T-helper 2 cell treated with Interferon-gamma antibody and Interleukin-4, amounts not matched to agents 100 ng/mL and 5 ng/mL, for 36 hours (primary cell): ENCODE results near the gene PCNP. TPM values are rescaled to one million over a fixed set of nuclear protein-coding genes. Genes with fewer than 3 reads are reported as not detected.
"Not testable (repeated sequence)": the region's sequence is repeated elsewhere in the genome, so short reads cannot be mapped to it uniquely, and the experiment has no call there.

Source experiments
- intact Hi-C: fragments of 100-400 bp; cut with micrococcal nuclease; formaldehyde crosslinking; loops from one replicate; pipeline ENCODE4 v1.15.1; 2023
- total RNA-seq: library from RNA; stranded (reverse); gene quantifications from 2 replicates; pipeline ENCODE4 v1.2.3, GENCODE V29; 2022

The PCNP gene
- total RNA-seq, 1 donor from 2014 or later: 159 TPM

DNA sequence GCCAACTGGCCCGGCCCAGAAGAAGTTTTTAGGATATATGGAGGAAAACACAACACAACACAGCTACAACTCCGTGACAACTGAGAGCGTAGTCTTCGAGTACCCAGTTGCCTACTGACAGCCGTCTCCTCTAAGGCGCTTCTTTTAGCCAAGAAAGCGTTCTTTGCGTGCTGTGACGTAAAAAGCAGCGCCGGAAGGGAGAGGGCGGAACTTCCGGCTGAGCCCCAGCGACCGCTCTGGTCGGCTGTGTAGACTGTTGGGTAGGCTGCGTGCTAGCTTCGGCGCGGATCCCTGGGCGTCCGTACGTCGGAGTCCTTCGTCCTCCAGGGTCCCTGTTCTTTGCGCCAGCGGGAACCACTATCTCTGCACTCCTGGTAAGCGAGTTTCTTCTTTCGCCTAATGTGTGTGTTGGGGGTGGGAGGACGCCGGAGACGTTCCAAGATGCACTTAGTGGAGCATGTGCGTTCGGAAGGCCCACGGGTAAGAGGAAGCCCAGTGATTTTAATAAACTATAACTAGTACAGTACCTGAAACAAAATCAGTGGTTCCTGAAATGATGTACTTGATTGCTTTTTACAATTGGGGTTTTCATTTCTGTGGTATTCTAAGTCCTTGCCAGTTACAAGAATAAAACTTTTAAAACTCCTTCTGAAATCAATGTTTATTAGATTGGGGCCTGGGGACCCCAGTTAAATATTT is 12.2 kb upstream of the PCNP start, which contains the start of gene TRMT10C:
Gene TRMT10C, plus strand, starts transcription at position 239 of the 699 bp plus-strand sequence. CDS start 2,914 bp downstream, outside the sequence.
- intact Hi-C loops: loop anchor here (1.0 kb wide), 6 partner anchors 12 to 163 kb away; partner anchors contain the start of genes CEP97, SENP7 and ZBTB11

DNA sequence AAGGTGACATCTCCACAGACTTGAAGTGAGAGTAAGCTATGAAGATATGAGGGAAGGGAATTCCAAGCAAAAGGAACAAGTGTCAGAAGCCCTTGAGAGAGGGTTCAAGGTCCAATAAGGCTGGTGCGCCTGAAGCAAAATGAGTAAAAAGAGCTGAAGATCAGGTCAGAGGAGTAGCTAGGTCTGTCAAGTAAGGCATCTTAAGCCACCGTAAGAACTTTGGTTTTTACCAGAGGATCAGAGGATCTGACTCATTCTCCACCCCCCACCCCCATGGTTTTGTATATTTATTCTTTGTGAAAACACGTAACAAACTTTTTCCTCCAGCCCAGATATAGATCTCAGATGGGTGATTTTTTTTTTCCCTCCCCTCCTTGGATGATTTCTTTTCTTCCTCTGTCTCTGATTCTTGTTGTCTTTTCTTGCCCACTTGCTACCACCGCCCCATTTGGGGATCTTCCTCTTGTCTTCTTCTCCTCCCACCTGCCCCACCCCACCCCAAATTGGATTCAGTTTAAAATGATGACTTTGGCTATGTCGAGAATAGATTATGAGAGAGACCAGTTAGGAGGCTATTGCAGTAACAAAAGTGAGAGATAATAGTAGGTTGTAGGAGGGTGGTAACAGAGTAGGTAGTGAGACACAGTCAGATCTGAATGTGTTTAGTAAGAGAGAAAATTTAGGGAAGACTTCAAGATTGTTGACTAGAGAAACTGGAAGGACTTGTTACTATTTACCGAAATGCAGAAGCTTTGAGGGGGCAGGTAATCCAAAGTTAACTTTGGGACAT is 6.3 kb upstream of the PCNP start:
- intact Hi-C loops: no loop called here

DNA sequence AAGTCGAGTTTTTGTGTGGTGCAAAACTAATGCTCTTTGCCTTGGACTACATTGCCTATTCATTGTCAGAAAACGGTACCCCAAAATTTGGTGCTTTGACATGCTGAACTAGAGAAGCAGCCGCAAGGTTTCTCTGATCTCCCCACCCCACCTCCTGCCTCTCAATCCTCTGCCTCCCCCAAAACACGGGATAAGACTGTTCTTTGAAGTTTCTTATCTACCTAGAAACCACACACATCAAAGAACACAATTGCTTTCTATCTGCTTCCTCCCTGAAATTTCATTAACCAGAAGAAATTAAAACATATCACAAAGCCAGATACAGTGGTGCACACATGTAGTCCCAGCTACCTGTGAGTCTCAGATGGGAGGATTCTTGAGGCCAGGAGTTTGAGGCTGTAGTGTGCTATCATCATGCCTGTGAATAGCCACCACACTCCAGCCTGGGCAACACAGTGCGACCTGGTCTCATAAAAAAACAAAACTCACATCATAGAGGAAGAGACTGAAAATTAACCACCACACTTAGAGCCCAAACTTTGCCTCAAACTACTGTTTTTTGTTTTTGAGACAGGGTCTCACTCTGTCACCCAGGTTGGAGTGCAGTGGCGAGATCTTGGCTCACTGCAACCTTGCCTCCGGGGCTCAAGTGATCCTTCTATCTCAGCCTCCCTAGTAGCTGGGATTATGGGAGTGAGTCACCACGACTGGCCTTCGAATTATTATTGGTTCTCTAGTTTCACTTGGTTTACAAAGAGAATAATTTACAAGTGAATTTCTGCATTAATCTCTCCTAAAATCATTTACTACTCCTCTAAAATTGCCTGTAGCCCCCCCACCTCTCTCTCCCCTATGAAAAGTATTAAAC is 2.7 kb upstream of the PCNP start:
- intact Hi-C loops: loop anchor here (5.0 to 10.0 kb wide), 2 partner anchors 654 to 1754 kb away; partner anchors contain the start of gene CMSS1

DNA sequence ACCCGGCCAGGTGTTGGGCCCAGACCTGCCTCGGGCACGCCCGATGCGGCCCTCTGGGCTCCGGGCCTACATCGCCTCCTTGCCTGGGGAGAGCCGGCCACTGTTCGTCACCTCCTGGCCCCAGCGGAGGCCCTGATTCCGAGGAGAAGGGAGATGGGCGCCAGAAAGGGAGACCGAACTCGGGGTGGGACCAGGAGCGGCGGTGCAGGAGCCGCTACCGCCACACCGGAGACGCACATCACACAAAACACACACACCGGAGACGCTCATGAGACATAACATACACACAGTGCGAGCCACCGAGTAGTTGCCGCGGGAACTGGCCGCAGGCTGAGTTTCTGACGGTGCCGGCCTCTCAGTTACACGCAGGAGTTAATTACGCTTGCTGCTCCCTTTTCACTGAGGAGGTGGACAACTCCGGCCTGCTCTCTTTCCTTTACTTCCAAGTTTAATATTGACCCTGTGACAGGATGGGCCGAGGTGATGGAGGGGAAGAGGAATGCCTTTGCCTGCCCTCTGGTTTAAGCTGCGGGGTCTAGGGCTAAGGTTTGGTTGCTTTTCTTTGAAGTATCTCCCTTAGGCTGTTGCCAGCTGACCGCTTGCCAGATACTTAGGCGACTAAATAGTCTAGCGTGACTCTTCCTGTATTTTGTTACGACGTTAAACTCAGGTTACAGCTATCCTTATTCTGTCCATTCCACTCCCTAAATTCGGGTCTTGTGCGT is 570 bp downstream of the PCNP start:
- intact Hi-C loops: loop anchor here (1.0 to 10.0 kb wide), 8 partner anchors 56 to 1757 kb away; partner anchors contain the start of genes CEP97, CMSS1, LNP1 and TFG

DNA sequence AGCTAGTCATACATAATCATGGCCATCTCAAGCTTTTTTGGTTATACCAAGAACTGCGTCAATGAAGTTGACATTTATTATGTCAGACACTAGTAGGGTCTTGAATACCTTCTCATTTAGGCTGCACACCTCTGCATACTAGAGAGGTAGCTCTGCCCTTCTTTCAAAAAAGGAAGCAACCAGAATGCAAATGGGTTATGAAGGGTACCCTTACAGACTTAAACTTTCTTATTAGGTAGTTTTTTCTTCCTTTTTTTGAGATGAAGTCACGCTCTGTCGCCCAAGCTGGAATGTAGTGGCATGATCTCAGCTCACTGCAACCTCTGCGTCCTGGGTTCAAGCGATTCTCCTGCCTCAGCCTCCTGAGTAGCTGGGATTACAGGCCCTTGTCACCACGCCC is 3.3 kb downstream of the PCNP start:
- intact Hi-C loops: loop anchor here (10.0 kb wide), 1 partner anchor 648 kb away; no protein-coding TSS in a partner anchor

DNA sequence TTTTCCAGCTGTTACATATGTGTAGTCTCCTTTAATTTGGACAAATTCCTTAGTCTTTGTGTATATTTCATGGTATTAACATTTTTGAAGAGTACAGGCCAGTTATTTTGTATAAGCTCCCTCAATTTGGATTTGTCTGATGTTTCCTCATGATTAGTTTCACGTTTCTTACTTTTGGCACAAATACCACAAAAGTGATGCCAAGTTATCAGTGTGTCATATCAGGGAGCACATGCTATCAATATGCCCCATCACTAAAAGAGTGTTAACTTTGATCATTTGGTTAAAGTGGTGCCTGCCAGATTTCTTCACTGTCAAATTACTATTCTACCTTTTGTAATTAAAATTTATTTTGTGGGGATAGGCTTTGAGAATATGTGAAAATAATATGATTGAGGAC is 14.6 kb downstream of the PCNP start:
- intact Hi-C loops: no loop called here

GRCh38 chr3:101591071-101591470 is 17.1 kb downstream of the PCNP start:
- intact Hi-C loops: no loop called here

DNA sequence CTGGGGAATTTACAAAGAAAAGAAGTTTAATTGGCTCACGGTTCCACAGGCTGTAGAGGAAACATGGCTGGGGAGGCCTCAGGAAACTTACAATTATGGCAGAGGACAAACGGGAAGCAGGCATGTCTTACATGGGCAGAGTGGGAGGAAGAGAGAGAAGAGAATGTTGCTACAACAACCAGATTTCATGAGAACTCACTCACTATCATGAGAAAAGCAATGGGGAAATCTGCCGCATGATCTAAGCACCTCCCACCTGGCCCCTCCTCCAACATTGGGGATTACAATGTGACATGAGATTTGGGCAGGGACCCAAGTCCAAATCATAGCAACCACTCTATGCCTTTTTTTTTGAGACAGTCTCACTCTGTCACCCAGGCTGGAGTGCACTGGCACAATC is 28.8 kb downstream of the PCNP start:
- intact Hi-C loops: no loop called here

- intact Hi-C loops: no loop called here
These were observed 29.2 kb downstream of the PCNP start for GRCh38 chr3:101603184-101603583.

DNA sequence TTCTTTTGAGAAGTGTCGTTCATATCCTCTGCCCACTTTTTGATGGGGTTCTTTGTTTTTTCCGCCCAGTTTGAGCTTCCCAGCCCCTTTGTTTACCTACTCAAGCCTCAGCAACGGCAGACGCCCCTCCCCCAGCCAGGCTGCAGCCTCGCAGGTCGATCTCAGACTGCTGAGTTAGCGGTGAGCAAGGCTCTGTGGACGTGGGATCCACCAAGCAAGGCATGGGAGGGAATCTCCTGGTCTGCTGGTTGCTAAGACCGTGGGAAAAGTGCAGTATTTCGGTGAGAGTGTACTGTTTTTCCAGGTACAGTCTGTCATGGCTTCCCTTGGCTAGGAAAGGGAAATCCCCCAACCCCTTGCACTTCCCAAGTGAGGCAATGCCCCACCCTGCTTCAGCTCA is 31.4 kb downstream of the PCNP start:
- intact Hi-C loops: not testable (repeated sequence)

DNA sequence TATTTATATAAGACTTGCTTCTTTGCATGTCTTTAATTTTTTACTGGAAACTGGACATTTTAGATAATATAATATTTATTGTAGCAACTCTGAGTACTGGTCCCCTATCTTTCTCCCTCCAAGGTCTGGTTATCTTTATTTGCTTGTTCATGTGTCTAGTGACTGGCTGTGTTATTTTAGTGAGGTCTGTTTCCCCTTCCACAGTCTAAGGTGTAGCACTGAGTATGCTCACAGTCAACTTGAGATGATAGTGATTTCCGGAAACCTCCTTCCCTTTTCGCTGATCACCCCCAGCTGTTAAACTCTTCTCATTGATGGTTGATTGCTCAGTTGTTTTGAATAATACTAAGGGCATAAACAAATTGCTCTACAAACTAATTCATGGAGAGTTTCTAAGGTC is 37.0 kb downstream of the PCNP start:
- intact Hi-C loops: no loop called here

DNA sequence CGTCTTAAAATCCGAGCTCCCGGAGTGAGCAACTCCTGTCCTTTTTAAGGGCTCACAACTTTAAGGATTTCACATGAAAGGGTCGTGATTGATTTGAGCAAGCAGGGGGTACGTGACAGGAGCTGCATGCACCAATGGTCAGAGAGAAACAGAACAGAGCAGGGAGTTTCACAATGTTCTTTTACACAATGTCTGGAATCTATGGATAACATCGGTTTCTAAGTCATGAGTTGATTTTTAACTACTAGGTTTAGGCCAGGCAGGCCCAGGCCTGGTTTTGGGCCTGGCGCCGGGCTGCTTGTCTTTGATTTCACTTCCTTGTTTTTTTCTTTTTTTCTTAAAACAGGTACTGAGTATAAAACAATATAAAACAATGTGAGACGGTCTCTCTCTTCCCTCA is 39.0 kb downstream of the PCNP start:
- intact Hi-C loops: not testable (repeated sequence)

DNA sequence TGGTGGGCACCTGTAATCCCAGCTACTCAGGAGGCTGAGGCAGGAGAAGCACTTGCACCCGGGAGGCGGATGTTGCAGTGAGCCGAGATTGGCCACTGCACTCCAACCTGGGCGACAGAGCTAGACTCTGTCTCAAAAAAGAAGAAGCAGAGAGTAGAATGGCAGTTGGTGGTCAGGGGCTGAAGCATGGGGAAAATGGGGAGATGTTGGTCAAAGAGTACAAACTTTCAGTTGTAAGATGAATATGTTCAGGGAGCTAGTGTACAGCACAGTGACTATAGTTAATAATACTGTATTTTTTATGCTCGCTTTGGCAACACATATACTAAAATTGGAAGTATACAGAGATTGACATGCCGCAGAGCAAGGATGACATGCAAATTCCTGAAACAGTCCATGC is 41.5 kb downstream of the PCNP start:
- intact Hi-C loops: no loop called here

GRCh38 chr3:101617478-101617877 is 43.5 kb downstream of the PCNP start:
- intact Hi-C loops: no loop called here

- intact Hi-C loops: no loop called here
These were observed 44.7 kb downstream of the PCNP start for GRCh38 chr3:101618726-101619125.

GRCh38 chr3:101619734-101620133 is 45.8 kb downstream of the PCNP start:
- intact Hi-C loops: no loop called here

DNA sequence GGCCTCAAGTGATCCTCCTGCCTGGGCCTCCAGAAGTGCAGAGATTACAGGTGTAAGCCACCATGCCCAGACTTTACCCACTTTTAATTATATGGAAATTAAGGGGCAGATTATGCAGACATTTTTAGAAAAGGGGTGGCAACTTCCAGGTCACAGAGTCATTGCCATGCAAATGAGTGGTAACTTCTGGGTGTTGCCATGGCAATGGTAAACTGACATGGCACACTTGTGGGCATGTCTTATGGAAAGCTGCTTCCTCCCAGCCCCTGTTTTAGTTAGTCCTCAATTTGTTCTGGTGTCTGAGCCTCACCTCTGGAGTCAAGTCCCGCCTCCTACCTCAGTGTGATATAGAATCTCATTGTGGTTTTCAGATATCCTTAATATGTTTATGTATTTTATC is 49.7 kb downstream of the PCNP start:
- intact Hi-C loops: no loop called here

GRCh38 chr3:101624857-101625256 is 50.9 kb downstream of the PCNP start:
- intact Hi-C loops: no loop called here

DNA sequence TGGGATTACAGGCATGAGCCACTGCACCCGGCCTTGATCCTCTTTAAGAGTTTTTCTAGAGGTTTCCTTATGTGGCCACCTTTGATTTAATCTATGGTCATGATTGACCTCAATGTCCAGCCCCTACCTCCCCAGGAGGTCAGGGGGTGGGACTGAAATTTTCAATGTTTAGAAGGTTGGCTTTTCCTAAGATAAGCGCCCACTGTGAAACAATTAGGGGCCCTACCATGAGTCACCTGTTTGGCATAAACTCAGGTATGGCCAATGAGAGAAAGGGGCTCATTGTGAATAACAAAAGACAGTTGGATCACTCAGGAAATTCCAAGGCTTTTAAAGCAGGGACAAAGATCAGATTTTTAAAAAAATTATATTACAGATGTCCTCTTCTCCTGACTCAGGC is 51.9 kb downstream of the PCNP start:
- intact Hi-C loops: no loop called here

GRCh38 chr3:101629219-101629618 is 55.2 kb downstream of the PCNP start:
- intact Hi-C loops: no loop called here
